ENCODE results near the gene ZNF664.
"Not testable (repeated sequence)": the region's sequence is repeated elsewhere in the genome, so short reads cannot be mapped to it uniquely, and the experiment has no call there.

The ZNF664 gene

GRCh38 chr12:123941624-123942237 lies 31.3 kb upstream of the ZNF664 start:
- DNase-seq: no peak

GRCh38 chr12:123942238-123942653 lies 30.8 kb upstream of the ZNF664 start:
- no peak for DNase-seq

- DNase-seq: no peak
These were observed 29.9 kb upstream of the ZNF664 start for GRCh38 chr12:123942911-123943648.

GRCh38 chr12:123943816-123944215 lies 29.2 kb upstream of the ZNF664 start:
- DNase-seq: no peak

GRCh38 chr12:123944696-123945095 lies 28.3 kb upstream of the ZNF664 start:
- DNase-seq: no peak

- DNase-seq: no peak
These were observed 27.5 kb upstream of the ZNF664 start for GRCh38 chr12:123945287-123946151.

GRCh38 chr12:123946152-123946515 lies 26.9 kb upstream of the ZNF664 start:
- DNase-seq: no peak

- not testable (repeated sequence) for DNase-seq
These were observed 26.2 kb upstream of the ZNF664 start for GRCh38 chr12:123946516-123947505.

GRCh38 chr12:123947531-123947930 lies 25.5 kb upstream of the ZNF664 start:
- not testable (repeated sequence) for DNase-seq

- DNase-seq: no peak
These were observed 24.6 kb upstream of the ZNF664 start for GRCh38 chr12:123948401-123948795.

- DNase-seq: no peak
These were observed 23.9 kb upstream of the ZNF664 start for GRCh38 chr12:123948796-123949769.

GRCh38 chr12:123949770-123950165 lies 23.2 kb upstream of the ZNF664 start:
- DNase-seq: no peak

GRCh38 chr12:123950476-123951349 lies 22.3 kb upstream of the ZNF664 start:
- DNase-seq: no peak

- no peak for DNase-seq
These were observed 21.5 kb upstream of the ZNF664 start for GRCh38 chr12:123951467-123951866.

- no peak for DNase-seq
These were observed 21.0 kb upstream of the ZNF664 start for GRCh38 chr12:123952037-123952436.

GRCh38 chr12:123954647-123955350 lies 18.2 kb upstream of the ZNF664 start:
- no peak for DNase-seq

- DNase-seq: no peak
These were observed 16.8 kb upstream of the ZNF664 start for GRCh38 chr12:123956249-123956648.

GRCh38 chr12:123957196-123957595 lies 15.8 kb upstream of the ZNF664 start:
- no peak for DNase-seq

- DNase-seq: no peak
These were observed 14.6 kb upstream of the ZNF664 start for GRCh38 chr12:123958462-123958861.

- DNase-seq: no peak
These were observed 14.1 kb upstream of the ZNF664 start for GRCh38 chr12:123958876-123959275.
